Neural progenitor cell (in vitro differentiated cells): Measurements from ENCODE around the gene SVBP. TPM values are rescaled to one million over a fixed set of nuclear protein-coding genes. Genes with fewer than 3 reads are reported as not detected.
A peak's percentile ranks its signal among the peaks of the same experiment; 100 is the strongest.

ENCODE experiments used
- DNase-seq: peaks from one replicate; pipeline ENCODE4 v3.0.0-alpha.2; 2016; ENCODE audit warnings: low spot score
- H2AFZ ChIP-seq: fragments of 200-600 bp; sonication (generic); replicated peaks from 2 replicates; pipeline ENCODE4 v1.6.1; 2016; ENCODE audit warnings: antibody characterized with exemption
- H3F3A ChIP-seq: fragments of 200-600 bp; sonication (generic); 2 replicates; pipeline ENCODE4 v1.6.1; 2016; ENCODE audit warnings: antibody characterized with exemption, low read depth
- H3K27ac ChIP-seq: fragments of 200-600 bp; sonication (generic); 2 replicates; pipeline ENCODE4 v1.5.1; 2016; ENCODE audit warnings: mild to moderate bottlenecking
- H3K27me3 ChIP-seq: fragments of 200-600 bp; sonication (generic); 2 replicates; pipeline ENCODE4 v1.6.1; 2016; ENCODE audit warnings: mild to moderate bottlenecking, moderate library complexity
- H3K36me3 ChIP-seq: fragments of 200-600 bp; sonication (generic); 2 replicates; pipeline ENCODE4 v1.5.1; 2016
- H3K4me1 ChIP-seq: fragments of 200-600 bp; sonication (generic); 2 replicates; pipeline ENCODE4 v1.6.1; 2016; ENCODE audit warnings: mixed run types
- H3K4me2 ChIP-seq: fragments of 200-600 bp; sonication (generic); 2 replicates; pipeline ENCODE4 v1.6.1; 2016
- H3K4me3 ChIP-seq: fragments of 200-600 bp; sonication (generic); 2 replicates; pipeline ENCODE4 v1.5.1; 2016
- H3K79me2 ChIP-seq: fragments of 200-600 bp; sonication (generic); 2 replicates; pipeline ENCODE4 v1.6.1; 2016; ENCODE audit warnings: low read depth
- H3K9ac ChIP-seq: fragments of 200-600 bp; sonication (generic); 2 replicates; pipeline ENCODE4 v1.6.1; 2016
- H3K9me3 ChIP-seq: fragments of 200-600 bp; sonication (generic); 2 replicates; pipeline ENCODE4 v1.5.1; 2016; ENCODE audit warnings: low read depth
- H4K20me1 ChIP-seq: fragments of 200-600 bp; sonication (generic); 2 replicates; pipeline ENCODE4 v1.6.1; 2016; ENCODE audit warnings: low read depth
- H3K27ac Mint-ChIP-seq: 3 replicates; pipeline ENCODE4 v1.8.0; 2021; ENCODE audit warnings: mixed read lengths
- H3K27me3 Mint-ChIP-seq: 2 replicates; pipeline ENCODE4 v1.8.0; 2022; ENCODE audit warnings: low read depth, mild to moderate bottlenecking, inconsistent platforms, moderate library complexity, mixed read lengths; ENCODE audit not compliant: insufficient read depth
- H3K36me3 Mint-ChIP-seq: 3 replicates; pipeline ENCODE4 v1.8.0; 2021; ENCODE audit warnings: mixed read lengths
- H3K4me1 Mint-ChIP-seq: 3 replicates; pipeline ENCODE4 v1.8.0; 2021; ENCODE audit warnings: mixed read lengths
- H3K4me3 Mint-ChIP-seq: 3 replicates; pipeline ENCODE4 v1.8.0; 2021; ENCODE audit warnings: mild to moderate bottlenecking, moderate library complexity, mixed read lengths
- H3K9me3 Mint-ChIP-seq: 3 replicates; pipeline ENCODE4 v1.8.0; 2020; ENCODE audit warnings: mixed read lengths
- CTCF ChIP-seq: fragments of 200-600 bp; sonication (generic); IDR thresholded peaks from 2 replicates; pipeline ENCODE4 v1.5.1; 2017; ENCODE audit warnings: antibody characterized with exemption, mild to moderate bottlenecking
- EZH2 ChIP-seq: fragments of 200-600 bp; sonication (generic); IDR thresholded peaks from 2 replicates; pipeline ENCODE4 v1.6.1; 2017; ENCODE audit warnings: antibody characterized with exemption, mild to moderate bottlenecking, moderate library complexity
- EZH2phosphoT487 ChIP-seq: fragments of 200-600 bp; sonication (generic); IDR thresholded peaks from 2 replicates; pipeline ENCODE4 v1.6.1; 2017; ENCODE audit warnings: antibody characterized with exemption
- total RNA-seq: library from RNA; depleted of rRNA; stranded (reverse); fragments of >200 nt; gene quantifications from 2 replicates; pipeline ENCODE4 v1.2.3, GENCODE V29; 2015; ENCODE audit warnings: low replicate concordance

SVBP gene
- total RNA-seq, 1 donor from 2014 or later: 103 TPM

GRCh38 chr1:42797979-42798378, 19.2 kb downstream of the SVBP start:
- H3K36me3 Mint-ChIP-seq: no peaks in the 10 kb centered on the region
- H3K9me3 Mint-ChIP-seq: no peaks in the 10 kb centered on the region
- H3K27me3 Mint-ChIP-seq: peaks cover 2% of the 10 kb centered on the region
- TF ChIP-seq CTCF: no peak
- Histone ChIP-seq H3K4me3 (no peak overlapping the region), H3K9ac (no peak overlapping the region), H3F3A (peaks cover 4% of the 10 kb centered on the region), H3K36me3 (no peaks in the 10 kb centered on the region), H3K9me3 (no peaks in the 10 kb centered on the region), H3K4me2 (no peak overlapping the region), H3K27ac (no peak overlapping the region), H3K4me1 (no peaks in the 10 kb centered on the region), H2AFZ (no peak overlapping the region), H4K20me1 (no peaks in the 10 kb centered on the region), H3K79me2 (no peaks in the 10 kb centered on the region), H3K27me3 (no peaks in the 10 kb centered on the region)
- H3K4me3 Mint-ChIP-seq: no peak overlapping the region
- H3K4me1 Mint-ChIP-seq: peaks cover 3% of the 10 kb centered on the region
- no peak for DNase-seq
- H3K27ac Mint-ChIP-seq: no peak overlapping the region

GRCh38 chr1:42797414-42797813, 19.8 kb downstream of the SVBP start:
- Mint-ChIP-seq H3K27ac (no peak overlapping the region), H3K4me1 (peaks cover 3% of the 10 kb centered on the region), H3K36me3 (no peaks in the 10 kb centered on the region), H3K9me3 (no peaks in the 10 kb centered on the region), H3K27me3 (peaks cover 2% of the 10 kb centered on the region), H3K4me3 (no peak overlapping the region)
- Histone ChIP-seq H2AFZ (no peak overlapping the region), H3K9ac (no peak overlapping the region), H3K79me2 (no peaks in the 10 kb centered on the region), H3K9me3 (no peaks in the 10 kb centered on the region), H3K4me1 (no peaks in the 10 kb centered on the region), H3F3A (peaks cover 4% of the 10 kb centered on the region), H3K4me3 (no peak overlapping the region), H3K27ac (no peak overlapping the region), H3K27me3 (no peaks in the 10 kb centered on the region), H4K20me1 (no peaks in the 10 kb centered on the region), H3K4me2 (no peak overlapping the region), H3K36me3 (no peaks in the 10 kb centered on the region)
- TF ChIP-seq EZH2: no peak
- no peak for TF ChIP-seq EZH2phosphoT487
- TF ChIP-seq CTCF: no peak
- no peak for DNase-seq

GRCh38 chr1:42793824-42794223, 23.4 kb downstream of the SVBP start:
- Mint-ChIP-seq H3K27me3 (peaks cover 5% of the 10 kb centered on the region), H3K36me3 (no peaks in the 10 kb centered on the region), H3K4me3 (no peak overlapping the region), H3K9me3 (no peaks in the 10 kb centered on the region), H3K4me1 (peaks cover 3% of the 10 kb centered on the region), H3K27ac (no peak overlapping the region)
- no peak for TF ChIP-seq CTCF
- no peak for TF ChIP-seq EZH2phosphoT487
- no peak for TF ChIP-seq EZH2
- no peaks in the 10 kb centered on the region for H3K4me1 ChIP-seq
- no peaks in the 10 kb centered on the region for H3K9me3 ChIP-seq
- DNase-seq: no peak
- no peak overlapping the region for H3K4me3 ChIP-seq
- H4K20me1 ChIP-seq: no peaks in the 10 kb centered on the region
- H3K79me2 ChIP-seq: no peaks in the 10 kb centered on the region
- H3K27me3 ChIP-seq: no peaks in the 10 kb centered on the region
- no peaks in the 10 kb centered on the region for H3F3A ChIP-seq
- H2AFZ ChIP-seq: no peak overlapping the region
- H3K27ac ChIP-seq: no peak overlapping the region
- H3K36me3 ChIP-seq: no peaks in the 10 kb centered on the region
- no peak overlapping the region for H3K4me2 ChIP-seq
- H3K9ac ChIP-seq: no peak overlapping the region

- no peak overlapping the region for H3K4me3 Mint-ChIP-seq
- peak overlapping the region; percentile 30 for H3K27ac Mint-ChIP-seq
Measured at GRCh38 chr1:42788021-42788420, 29.2 kb downstream of the SVBP start.

More at GRCh38 chr1:42788021-42788420, 29.2 kb downstream of the SVBP start:
- H3K4me1 Mint-ChIP-seq: peaks cover under 1% of the 10 kb centered on the region
- Histone ChIP-seq H3K4me1 (no peaks in the 10 kb centered on the region), H3K36me3 (no peaks in the 10 kb centered on the region), H3K27me3 (no peaks in the 10 kb centered on the region), H4K20me1 (no peaks in the 10 kb centered on the region), H3K4me2 (no peak overlapping the region), H3K4me3 (no peak overlapping the region), H2AFZ (no peak overlapping the region), H3F3A (no peaks in the 10 kb centered on the region), H3K79me2 (no peaks in the 10 kb centered on the region), H3K9ac (no peak overlapping the region), H3K9me3 (no peaks in the 10 kb centered on the region), H3K27ac (no peak overlapping the region)
- H3K9me3 Mint-ChIP-seq: no peaks in the 10 kb centered on the region
- DNase-seq: no peak
- peaks cover 7% of the 10 kb centered on the region for H3K27me3 Mint-ChIP-seq
- no peak for TF ChIP-seq CTCF
- TF ChIP-seq EZH2phosphoT487: no peak
- no peak for TF ChIP-seq EZH2
- H3K36me3 Mint-ChIP-seq: peaks cover 8% of the 10 kb centered on the region
